Gastroesophageal sphincter (tissue), 4 donors: ENCODE results near the gene ISCU. TPM values are rescaled to one million over a fixed set of nuclear protein-coding genes. Genes with fewer than 3 reads are reported as not detected.

ENCODE experiments used
- ATAC-seq: fragments of 150-250 bp; one replicate; pipeline ENCODE4 v1.9.1; 2016; ENCODE audit warnings: mild to moderate bottlenecking, moderate library complexity
- H3K27ac ChIP-seq, 4 donors: fragments of 200-600 bp; sonication (generic) in 3 of 4; 1 replicate in 3 of 4; 2 replicates in 1 of 4; pipeline ENCODE4 v1.5.1; 2016 to 2019
- H3K27me3 ChIP-seq: fragments of 200-600 bp; sonication (generic); one replicate; pipeline ENCODE4 v1.5.1; 2019
- H3K36me3 ChIP-seq, 2 donors: fragments of 200-600 bp; sonication (generic); one replicate each; pipeline ENCODE4 v1.5.1; 2019; ENCODE audit warnings: control low read depth in 1 of 2
- H3K4me1 ChIP-seq, 3 donors: fragments of 200-600 bp; sonication (generic); 1 replicate in 2 of 3; 2 replicates in 1 of 3; pipeline ENCODE4 v1.5.1; 2016 to 2019; ENCODE audit warnings: control low read depth in 2 of 3
- H3K4me3 ChIP-seq, 2 donors: fragments of 200-600 bp; sonication (generic); one replicate each; pipeline ENCODE4 v1.5.1; 2019; ENCODE audit warnings: mild to moderate bottlenecking in 1 of 2, moderate library complexity in 1 of 2
- H3K9me3 ChIP-seq, 3 donors: fragments of 200-600 bp; sonication (generic); one replicate each; pipeline ENCODE4 v1.5.1; 2017 to 2019; ENCODE audit warnings: control low read depth in 2 of 3
- CTCF ChIP-seq, 4 experiments: fragments of 200-600 bp in 2 of 4; fragments of 450-650 bp in 2 of 4; sonication (generic) in 1 of 4; IDR thresholded peaks; one replicate each; pipeline ENCODE4 v1.5.1; 2017 to 2019; ENCODE audit warnings: antibody characterized with exemption in 4 of 4, mild to moderate bottlenecking in 2 of 4, moderate library complexity in 2 of 4
- EP300 ChIP-seq: sonication (generic); formaldehyde crosslinking; IDR thresholded peaks from one replicate; pipeline ENCODE4 v1.6.1; 2017; ENCODE audit warnings: antibody characterized with exemption, mild to moderate bottlenecking
- POLR2A ChIP-seq, 2 donors: fragments of 450-650 bp; IDR thresholded peaks; one replicate each; pipeline ENCODE4 v1.6.1; 2017; ENCODE audit warnings: antibody characterized with exemption in 2 of 2, mild to moderate bottlenecking in 2 of 2, moderate library complexity in 1 of 2
- POLR2AphosphoS5 ChIP-seq: sonication (generic); formaldehyde crosslinking; IDR thresholded peaks from one replicate; pipeline ENCODE4 v1.6.1; 2017; ENCODE audit warnings: antibody characterized with exemption
- WGBS, 2 donors: methylation state at CpG; one replicate each; pipeline ENCODE4 v1.1.5; 2018; ENCODE audit warnings: low coverage in 1 of 2; 5-methylcytosine and 5-hydroxymethylcytosine counted together
- total RNA-seq, 4 donors: library from RNA; depleted of rRNA; stranded (reverse); fragments of >200 nt; gene quantifications; one replicate each; pipeline ENCODE4 v1.1.0, GENCODE V29; 2016

The ISCU gene
- total RNA-seq, 4 donors from 2014 or later: 220 to 299 (median 247) TPM

GRCh38 chr12:108584456-108585065 lies 22.2 kb downstream of the ISCU start:
- 56 to 83% methylated on average over 1 to 3 of the region's 3 CpGs for WGBS, 2 donors
- Histone ChIP-seq H3K9me3 (no peaks in the 10 kb centered on the region), H3K36me3 (no peaks in the 10 kb centered on the region), H3K27ac (peak overlapping the region in 1 of 4 donors; percentile 8), H3K4me3 (no peak overlapping the region), H3K4me1 (peaks cover 0 to 16% (median 0%) of the 10 kb centered on the region in 3 donors), H3K27me3 (peaks cover 14% of the 10 kb centered on the region)
- TF ChIP-seq EP300 (no peak), CTCF (IDR thresholded peaks at IDR 0.05) (no peak), POLR2A (IDR thresholded peaks at IDR 0.05) (no peak), POLR2AphosphoS5 (no peak)
- ATAC-seq: no peak

GRCh38 chr12:108585864-108586263 lies 23.5 kb downstream of the ISCU start:
- no peak for ATAC-seq
- no peaks in the 10 kb centered on the region for H3K36me3 ChIP-seq

GRCh38 chr12:108586306-108586705 lies 23.9 kb downstream of the ISCU start:
- H3K4me3 ChIP-seq: no peak overlapping the region
- H3K27ac ChIP-seq: no peak overlapping the region
- TF ChIP-seq CTCF (IDR thresholded peaks at IDR 0.05) (no peak), POLR2A (IDR thresholded peaks at IDR 0.05) (no peak), EP300 (no peak), POLR2AphosphoS5 (no peak)
- H3K4me1 ChIP-seq: peaks cover 0 to 6% (median 0%) of the 10 kb centered on the region in 3 donors
- no peak for ATAC-seq
- H3K27me3 ChIP-seq: peaks cover 14% of the 10 kb centered on the region
- H3K36me3 ChIP-seq: no peaks in the 10 kb centered on the region
- 90% methylated on average over 9 of the region's 11 CpGs; no CpG with 5 or more reads in 1 of the 2 donors for WGBS, 2 donors
- no peaks in the 10 kb centered on the region for H3K9me3 ChIP-seq

More at GRCh38 chr12:108585864-108586263, 23.5 kb downstream of the ISCU start:
- H3K27ac ChIP-seq: no peak overlapping the region
- H3K27me3 ChIP-seq: peaks cover 14% of the 10 kb centered on the region
- H3K9me3 ChIP-seq: no peaks in the 10 kb centered on the region
- no peak overlapping the region for H3K4me3 ChIP-seq
- peaks cover 0 to 10% (median 0%) of the 10 kb centered on the region in 3 donors for H3K4me1 ChIP-seq
- TF ChIP-seq POLR2AphosphoS5 (no peak), EP300 (no peak), CTCF (IDR thresholded peaks at IDR 0.05) (no peak), POLR2A (IDR thresholded peaks at IDR 0.05) (no peak)
- 59 to 67% methylated on average over 3 to 4 of the region's 4 CpGs for WGBS, 2 donors

GRCh38 chr12:108587826-108588225 lies 25.4 kb downstream of the ISCU start:
- no peak overlapping the region for H3K27ac ChIP-seq
- H3K9me3 ChIP-seq: no peaks in the 10 kb centered on the region
- H3K36me3 ChIP-seq: no peaks in the 10 kb centered on the region
- H3K4me1 ChIP-seq: no peaks in the 10 kb centered on the region
- WGBS, 2 donors: 53% methylated on average over 2 of the region's 4 CpGs; no CpG with 5 or more reads in 1 of the 2 donors
- H3K27me3 ChIP-seq: peaks cover 14% of the 10 kb centered on the region
- TF ChIP-seq POLR2A (IDR thresholded peaks at IDR 0.05) (no peak), CTCF (IDR thresholded peaks at IDR 0.05) (no peak), EP300 (no peak), POLR2AphosphoS5 (no peak)
- no peak overlapping the region for H3K4me3 ChIP-seq
- ATAC-seq: no peak
